Upper lobe of left lung (tissue), 6 donors: ENCODE data around the gene RENBP. TPM values are rescaled to one million over a fixed set of nuclear protein-coding genes. Genes with fewer than 3 reads are reported as not detected.

Source experiments
- ATAC-seq, 2 donors: fragments of 200-7000 bp; cut with Tn5 transposase; one replicate each; pipeline ENCODE4 v1.9.1; 2022; ENCODE audit warnings: mild to moderate bottlenecking in 2 of 2, moderate library complexity in 2 of 2; ENCODE audit not compliant: low FRiP score in 2 of 2
- DNase-seq, 2 donors: peaks; one replicate each; pipeline ENCODE4 v3.0.0-alpha.2; 2019 to 2020
- H3K27ac ChIP-seq, 4 donors: fragments of 200-600 bp; sonication (generic); one replicate each; pipeline ENCODE4 v1.5.1; 2016 to 2019
- H3K27me3 ChIP-seq, 4 donors: fragments of 200-600 bp; sonication (generic); one replicate each; pipeline ENCODE4 v1.5.1; 2017 to 2019
- H3K36me3 ChIP-seq, 4 donors: fragments of 200-600 bp; sonication (generic); one replicate each; pipeline ENCODE4 v1.5.1; 2016 to 2019
- H3K4me1 ChIP-seq, 4 donors: fragments of 200-600 bp; sonication (generic); one replicate each; pipeline ENCODE4 v1.5.1; 2018 to 2019
- H3K4me3 ChIP-seq, 4 donors: fragments of 200-600 bp; sonication (generic); one replicate each; pipeline ENCODE4 v1.5.1; 2017 to 2019; ENCODE audit warnings: mild to moderate bottlenecking in 2 of 4, moderate library complexity in 1 of 4
- H3K9me3 ChIP-seq, 4 donors: fragments of 200-600 bp; sonication (generic); one replicate each; pipeline ENCODE4 v1.5.1; 2018 to 2019
- EP300 ChIP-seq, 4 donors: sonication (generic); formaldehyde crosslinking; IDR thresholded peaks; one replicate each; pipeline ENCODE4 v1.5.1; 2017; ENCODE audit warnings: antibody characterized with exemption in 4 of 4, control low read depth in 2 of 4
- POLR2A ChIP-seq, 4 donors: fragments of 450-650 bp; IDR thresholded peaks; one replicate each; pipeline ENCODE4 v1.5.1; 2016 to 2017; ENCODE audit warnings: antibody characterized with exemption in 4 of 4, mild to moderate bottlenecking in 2 of 4
- POLR2AphosphoS5 ChIP-seq, 2 donors: sonication (generic); formaldehyde crosslinking; IDR thresholded peaks; one replicate each; pipeline ENCODE4 v1.5.1; 2017; ENCODE audit warnings: antibody characterized with exemption in 2 of 2
- WGBS, 2 donors: methylation state at CpG; one replicate each; pipeline ENCODE4 v1.1.5; 2017 to 2018; 5-methylcytosine and 5-hydroxymethylcytosine counted together
- total RNA-seq, 6 donors: library from RNA; depleted of rRNA in 4 of 6; stranded (reverse); fragments of >200 nt in 4 of 6; gene quantifications; one replicate each; pipeline versions ENCODE4 v1.1.0 to v1.2.1, GENCODE V29; 2016 to 2021
- TF ChIP-seq, protein P1 (sequence below), 6 experiments: fragments of 450-650 bp in 4 of 6; fragments of 200-600 bp in 2 of 6; sonication (generic) in 2 of 6; IDR thresholded peaks; one replicate each; pipeline ENCODE4 v1.5.1; 2016 to 2019; ENCODE audit warnings: antibody characterized with exemption in 6 of 6
- donor health status: DM: no; HTN: no; CAD: no; lungs with moderate emphysema.
- donor health status: DM: no; HTN: yes; CAD: no; lungs with severe emphysema.

The RENBP gene
- total RNA-seq, 6 donors from 2014 or later, result 32.8 to 81.7 (median 54.5) TPM

DNA sequence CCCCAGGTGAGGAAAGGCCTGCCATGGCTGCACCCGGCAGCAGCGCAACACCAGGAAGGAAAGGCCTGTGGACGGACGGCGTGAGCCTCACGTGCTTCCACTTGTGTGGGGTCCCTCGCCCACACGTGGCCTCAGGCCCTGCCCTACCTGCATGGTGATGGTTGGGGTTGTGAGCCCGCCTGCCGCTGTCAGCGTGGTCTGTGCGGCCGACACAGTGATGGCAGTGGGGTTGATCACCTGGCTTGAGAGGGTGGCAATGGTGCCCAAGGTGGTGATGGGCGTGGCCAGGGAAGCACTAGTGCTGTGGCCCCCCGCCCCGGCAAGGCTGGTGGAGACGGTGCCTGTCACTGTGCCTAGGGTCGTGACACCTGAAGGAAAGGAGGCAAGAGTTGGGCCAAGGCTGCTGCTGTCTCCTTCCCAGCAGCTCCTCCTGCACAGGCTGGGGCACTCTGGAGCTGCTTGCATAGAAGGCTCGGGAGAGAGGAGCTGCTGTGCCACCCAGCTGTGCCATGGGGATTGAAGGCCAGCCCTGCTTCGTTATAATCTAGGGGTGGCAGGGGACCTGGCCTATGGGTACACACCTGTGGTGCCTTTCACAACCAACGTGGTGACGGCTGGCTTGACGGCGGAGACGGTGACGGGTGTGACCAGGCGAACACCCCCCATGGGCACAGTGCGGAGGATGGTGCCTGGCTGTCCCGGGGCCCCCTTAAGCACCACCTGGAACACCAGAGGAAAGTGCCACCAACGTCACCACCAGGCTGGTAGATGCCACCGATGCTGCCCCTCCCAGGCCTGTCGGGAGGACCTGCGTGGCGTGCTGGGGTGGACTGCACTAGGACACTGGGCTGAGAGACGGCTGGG, 11.8 kb upstream of the RENBP start:
- DNase-seq (no peak), ATAC-seq (no peak)
- H3K4me1 ChIP-seq, result peaks cover 0 to 7% (median 0%) of the 10 kb centered on the region in 4 donors
- no peaks in the 10 kb centered on the region for H3K27me3 ChIP-seq
- no peaks in the 10 kb centered on the region for H3K9me3 ChIP-seq
- no peak overlapping the region for H3K4me3 ChIP-seq
- 92 to 100% methylated on average over 1 to 32 of the region's 35 CpGs for WGBS, 2 donors
- no peak for TF ChIP-seq EP300 (IDR thresholded peaks at IDR 0.05)
- no peak for TF ChIP-seq POLR2AphosphoS5 (IDR thresholded peaks at IDR 0.05)
- H3K27ac ChIP-seq, result no peak overlapping the region
- H3K36me3 ChIP-seq, result peaks cover 0 to 99% (median 74%) of the 10 kb centered on the region in 4 donors

- WGBS, 2 donors, result 86 to 91% methylated on average over 7 to 12 of the region's 12 CpGs
- DNase-seq (no peak), ATAC-seq (no peak)
- TF ChIP-seq, protein P1, sequence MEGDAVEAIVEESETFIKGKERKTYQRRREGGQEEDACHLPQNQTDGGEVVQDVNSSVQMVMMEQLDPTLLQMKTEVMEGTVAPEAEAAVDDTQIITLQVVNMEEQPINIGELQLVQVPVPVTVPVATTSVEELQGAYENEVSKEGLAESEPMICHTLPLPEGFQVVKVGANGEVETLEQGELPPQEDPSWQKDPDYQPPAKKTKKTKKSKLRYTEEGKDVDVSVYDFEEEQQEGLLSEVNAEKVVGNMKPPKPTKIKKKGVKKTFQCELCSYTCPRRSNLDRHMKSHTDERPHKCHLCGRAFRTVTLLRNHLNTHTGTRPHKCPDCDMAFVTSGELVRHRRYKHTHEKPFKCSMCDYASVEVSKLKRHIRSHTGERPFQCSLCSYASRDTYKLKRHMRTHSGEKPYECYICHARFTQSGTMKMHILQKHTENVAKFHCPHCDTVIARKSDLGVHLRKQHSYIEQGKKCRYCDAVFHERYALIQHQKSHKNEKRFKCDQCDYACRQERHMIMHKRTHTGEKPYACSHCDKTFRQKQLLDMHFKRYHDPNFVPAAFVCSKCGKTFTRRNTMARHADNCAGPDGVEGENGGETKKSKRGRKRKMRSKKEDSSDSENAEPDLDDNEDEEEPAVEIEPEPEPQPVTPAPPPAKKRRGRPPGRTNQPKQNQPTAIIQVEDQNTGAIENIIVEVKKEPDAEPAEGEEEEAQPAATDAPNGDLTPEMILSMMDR (IDR thresholded peaks at IDR 0.05), result no peak
- TF ChIP-seq EP300 (IDR thresholded peaks at IDR 0.05) (no peak), POLR2A (IDR thresholded peaks at IDR 0.05) (no peak), POLR2AphosphoS5 (IDR thresholded peaks at IDR 0.05) (no peak)
- peaks cover 0 to 7% (median 0%) of the 10 kb centered on the region in 4 donors for H3K4me1 ChIP-seq
- H3K9me3 ChIP-seq, result no peaks in the 10 kb centered on the region
- no peaks in the 10 kb centered on the region for H3K27me3 ChIP-seq
- H3K4me3 ChIP-seq, result no peak overlapping the region
- no peak overlapping the region for H3K27ac ChIP-seq
- peaks cover 0 to 99% (median 75%) of the 10 kb centered on the region in 4 donors for H3K36me3 ChIP-seq
These were observed 10.8 kb upstream of the RENBP start for GRCh38 chrX:153955228-153955732.

DNA sequence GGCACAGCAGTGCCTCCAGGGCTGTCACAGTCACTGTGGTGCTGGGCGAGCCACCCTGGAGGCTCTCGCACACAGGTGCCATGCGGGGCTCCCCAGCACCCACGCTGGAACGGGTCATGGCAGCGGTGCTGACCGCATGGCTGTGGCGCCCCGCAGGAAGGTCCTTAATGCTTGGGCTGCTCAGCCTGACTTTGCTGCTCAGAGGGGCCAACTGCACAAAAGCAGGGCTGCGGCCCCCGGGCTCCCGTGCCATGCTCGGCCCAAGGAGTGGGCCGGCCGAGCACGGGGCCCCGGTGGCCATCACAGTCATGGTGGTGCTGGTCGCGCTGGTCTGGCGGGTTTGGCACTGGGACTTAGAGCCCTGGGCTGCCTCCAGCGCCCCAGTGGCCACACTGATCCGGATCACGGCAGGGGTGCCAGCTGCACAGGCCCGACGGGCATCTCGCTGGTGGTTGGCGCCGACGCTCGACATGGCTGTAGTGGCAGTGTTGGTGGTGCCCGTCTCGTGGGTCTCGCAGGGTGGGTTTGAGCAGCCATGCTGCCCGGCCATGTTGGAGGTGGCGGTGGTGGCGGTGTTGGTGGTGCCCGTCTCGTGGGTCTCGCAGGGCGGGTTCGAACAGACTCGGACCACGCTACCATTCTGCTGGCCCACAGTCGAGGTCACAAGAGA, 10.2 kb upstream of the RENBP start:
- no peak overlapping the region for H3K4me3 ChIP-seq
- H3K27me3 ChIP-seq, result no peaks in the 10 kb centered on the region
- H3K9me3 ChIP-seq, result no peaks in the 10 kb centered on the region
- no peak overlapping the region for H3K27ac ChIP-seq
- peaks cover under 1 to 7% (median 3%) of the 10 kb centered on the region in 4 donors for H3K4me1 ChIP-seq
- no peak for ATAC-seq
- no peak for DNase-seq
- TF ChIP-seq, protein P1 (IDR thresholded peaks at IDR 0.05), result no peak
- TF ChIP-seq POLR2A (IDR thresholded peaks at IDR 0.05), result no peak
- no peak for TF ChIP-seq EP300 (IDR thresholded peaks at IDR 0.05)
- no peak for TF ChIP-seq POLR2AphosphoS5 (IDR thresholded peaks at IDR 0.05)
- WGBS, 2 donors, result 96% methylated on average over 27 of the region's 44 CpGs; no CpG with 5 or more reads in 1 of the 2 donors
- H3K36me3 ChIP-seq, result peaks cover 0 to 99% (median 72%) of the 10 kb centered on the region in 4 donors

GRCh38 chrX:153953892-153954557, 9.6 kb upstream of the RENBP start:
- Histone ChIP-seq H3K9me3 (no peaks in the 10 kb centered on the region), H3K4me1 (peaks cover 4 to 12% (median 8%) of the 10 kb centered on the region in 4 donors), H3K27ac (no peak overlapping the region), H3K27me3 (no peaks in the 10 kb centered on the region), H3K4me3 (no peak overlapping the region), H3K36me3 (peaks cover 0 to 99% (median 69%) of the 10 kb centered on the region in 4 donors)
- TF ChIP-seq POLR2A (IDR thresholded peaks at IDR 0.05) (no peak), EP300 (IDR thresholded peaks at IDR 0.05) (no peak), POLR2AphosphoS5 (IDR thresholded peaks at IDR 0.05) (no peak)
- TF ChIP-seq, protein P1 (IDR thresholded peaks at IDR 0.05), result no peak
- 80 to 83% methylated on average over 3 to 32 of the region's 33 CpGs for WGBS, 2 donors
- no peak for DNase-seq
- no peak for ATAC-seq
